Keratinocyte (primary cell): ENCODE results near the gene RUSC1. TPM values are rescaled to one million over a fixed set of nuclear protein-coding genes. Genes with fewer than 3 reads are reported as not detected.

Source experiments
- DNase-seq: peaks from one replicate; pipeline ENCODE4 v3.0.0-alpha.2; 2011; ENCODE audit warnings: low read depth, missing footprints, low spot score
- FAIRE-seq: peaks from 2 replicates; lab custom pipeline; 2011; peaks lifted over from hg19 to GRCh38; lab: Jason Lieb, UNC
- H2AFZ ChIP-seq: 2 replicates; pipeline ENCODE4 v1.6.0; 2012; ENCODE audit warnings: low read length, control low read depth, inconsistent platforms; ENCODE audit not compliant: control insufficient read depth
- H3K27ac ChIP-seq: 2 replicates; pipeline ENCODE4 v1.5.1; 2011; ENCODE audit warnings: low read length; ENCODE audit not compliant: control insufficient read depth, insufficient read depth
- H3K27me3 ChIP-seq: 3 replicates; pipeline ENCODE4 v1.6.0; 2011; ENCODE audit warnings: low read length; ENCODE audit not compliant: control insufficient read depth, insufficient read depth; ENCODE audit errors: extremely low read depth
- H3K36me3 ChIP-seq, 2 experiments: 2 replicates in 1 of 2; 3 replicates in 1 of 2; pipeline ENCODE4 v1.5.1; 2011; ENCODE audit warnings: low read length in 2 of 2, mild to moderate bottlenecking in 1 of 2; ENCODE audit not compliant: control insufficient read depth in 2 of 2, insufficient read depth in 2 of 2; ENCODE audit errors: extremely low read depth in 1 of 2
- H3K4me1 ChIP-seq: 3 replicates; pipeline ENCODE4 v1.5.1; 2011; ENCODE audit warnings: low read length; ENCODE audit not compliant: control insufficient read depth, insufficient read depth; ENCODE audit errors: extremely low read depth
- H3K4me2 ChIP-seq: 3 replicates; pipeline ENCODE4 v1.6.0; 2011; ENCODE audit warnings: low read depth, low read length; ENCODE audit not compliant: control insufficient read depth, insufficient read depth; ENCODE audit errors: extremely low read depth
- H3K4me3 ChIP-seq, 3 experiments: fragments of 200-600 bp in 1 of 3; sonication (generic) in 1 of 3; 2 replicates in 2 of 3; 3 replicates in 1 of 3; pipeline ENCODE4 v1.5.1; 2011 to 2016; ENCODE audit warnings: low read length in 3 of 3, mild to moderate bottlenecking in 3 of 3, control low read depth in 2 of 3, inconsistent platforms in 1 of 3, low read depth in 1 of 3, mixed read lengths in 1 of 3, mixed run types in 1 of 3, moderate library complexity in 1 of 3; ENCODE audit not compliant: control insufficient read depth in 2 of 3, insufficient read depth in 2 of 3; ENCODE audit errors: extremely low read depth in 1 of 3
- H3K79me2 ChIP-seq: 2 replicates; pipeline ENCODE4 v1.6.0; 2012; ENCODE audit warnings: low read length; ENCODE audit not compliant: control insufficient read depth, insufficient read depth
- H3K9ac ChIP-seq: 3 replicates; pipeline ENCODE4 v1.6.0; 2011; ENCODE audit warnings: low read length; ENCODE audit not compliant: control insufficient read depth, insufficient read depth; ENCODE audit errors: extremely low read depth
- H3K9me1 ChIP-seq: 3 replicates; pipeline ENCODE4 v1.6.0; 2011; ENCODE audit warnings: low read length; ENCODE audit not compliant: control insufficient read depth, insufficient read depth; ENCODE audit errors: extremely low read depth
- H3K9me3 ChIP-seq: 2 replicates; pipeline ENCODE4 v1.5.1; 2012; ENCODE audit warnings: low read depth, low read length; ENCODE audit not compliant: control insufficient read depth
- H4K20me1 ChIP-seq: 3 replicates; pipeline ENCODE4 v1.6.0; 2011; ENCODE audit warnings: low read length; ENCODE audit not compliant: control insufficient read depth, insufficient read depth; ENCODE audit errors: extremely low read depth
- CTCF ChIP-seq, 3 experiments: IDR thresholded peaks in 1 of 3; conservative IDR thresholded peaks in 1 of 3; optimal IDR thresholded peaks in 1 of 3; 2 replicates in 2 of 3; 3 replicates in 1 of 3; pipeline versions ENCODE3 to v1.5.1; 2011; ENCODE audit warnings: low read length in 3 of 3, mild to moderate bottlenecking in 3 of 3, moderate library complexity in 2 of 3, control low read depth in 1 of 3, inconsistent platforms in 1 of 3; ENCODE audit not compliant: insufficient read depth in 2 of 3; ENCODE audit errors: extremely low read depth in 1 of 3
- EZH2 ChIP-seq: IDR thresholded peaks from one replicate; pipeline ENCODE4 v1.6.1; 2012; ENCODE audit warnings: inconsistent platforms, mild to moderate bottlenecking, low read length, moderate library complexity
- dilution Hi-C: fragments of 300-500 bp; cut with MboI; formaldehyde crosslinking; loops from one replicate; pipeline ENCODE4 v1.7.0; 2020; ENCODE audit warnings: low sequenced_read_pairs; ENCODE audit not compliant: extremely low pct_ligation_motif_present
- polyA plus RNA-seq, 5 experiments: library from polyadenylated mRNA; depleted of rRNA in 3 of 5; stranded (reverse) in 3 of 5; stranded (forward) in 1 of 5; unstranded in 1 of 5; fragments of >200 nt; gene quantifications; 1 replicate in 1 of 5; 2 replicates in 3 of 5; 3 replicates in 1 of 5; pipeline versions ENCODE4 v1.2.1 to v1.2.3, GENCODE V29; 2011 to 2012; ENCODE audit warnings: missing spikeins in 2 of 5, low read depth in 1 of 5, low replicate concordance in 1 of 5

Gene RUSC1
- polyA plus RNA-seq, 1 donor (not counting 4 experiments of a cell fraction or from before 2014, with no cell fraction given) = 32.8 TPM

- FAIRE-seq = no peak
- dilution Hi-C loops = no loop called here
- TF ChIP-seq EZH2 (no peak), CTCF (optimal IDR thresholded peaks at IDR 0.05 in 1 of 3, IDR thresholded peaks at IDR 0.05 in 1 of 3, conservative IDR thresholded peaks at IDR 0.05 in 1 of 3; ENCODE audit: extremely low read depth in 1 of 3, insufficient read depth in 2 of 3, low read length in 3 of 3) (no peak)
Observed at GRCh38 chr1:155326020-155326526, 5.4 kb downstream of the RUSC1 start.

GRCh38 chr1:155326631-155327037, 5.9 kb downstream of the RUSC1 start:
- no peaks in the 10 kb centered on the region for H3K9me3 ChIP-seq
- H3K9me1 ChIP-seq = no peaks in the 10 kb centered on the region
- no peak overlapping the region for H3K27ac ChIP-seq
- H4K20me1 ChIP-seq = peaks cover 7% of the 10 kb centered on the region
- FAIRE-seq (no peak), DNase-seq (no peak)
- peaks cover 16% of the 10 kb centered on the region for H3K79me2 ChIP-seq
- H2AFZ ChIP-seq = no peak overlapping the region
- no peak overlapping the region for H3K4me2 ChIP-seq
- H3K9ac ChIP-seq = no peak overlapping the region
- peaks cover 21 to 26% of the 10 kb centered on the region in 2 experiments for H3K36me3 ChIP-seq
- H3K4me1 ChIP-seq = peaks cover 14% of the 10 kb centered on the region
- dilution Hi-C loops = no loop called here
- TF ChIP-seq EZH2 = no peak
- TF ChIP-seq CTCF (optimal IDR thresholded peaks at IDR 0.05 in 1 of 3, IDR thresholded peaks at IDR 0.05 in 1 of 3, conservative IDR thresholded peaks at IDR 0.05 in 1 of 3; ENCODE audit: extremely low read depth in 1 of 3, insufficient read depth in 2 of 3, low read length in 3 of 3) = no peak
- H3K27me3 ChIP-seq = no peaks in the 10 kb centered on the region
- H3K4me3 ChIP-seq = no peak overlapping the region

More at GRCh38 chr1:155326020-155326526, 5.4 kb downstream of the RUSC1 start:
- H3K4me1 ChIP-seq = peaks cover 14% of the 10 kb centered on the region
- no peak overlapping the region for H3K9ac ChIP-seq
- no peak for DNase-seq
- no peak overlapping the region for H2AFZ ChIP-seq
- peaks cover 7% of the 10 kb centered on the region for H4K20me1 ChIP-seq
- H3K9me3 ChIP-seq = no peaks in the 10 kb centered on the region
- H3K79me2 ChIP-seq = peaks cover 16% of the 10 kb centered on the region
- H3K27me3 ChIP-seq = no peaks in the 10 kb centered on the region
- no peak overlapping the region for H3K4me2 ChIP-seq
- no peak overlapping the region for H3K27ac ChIP-seq
- no peak overlapping the region for H3K4me3 ChIP-seq
- no peaks in the 10 kb centered on the region for H3K9me1 ChIP-seq
- H3K36me3 ChIP-seq = peaks cover 18 to 26% of the 10 kb centered on the region in 2 experiments
